Prostate gland (tissue), 2 donors: ENCODE results near the gene KRTAP10-10. TPM values are rescaled to one million over a fixed set of nuclear protein-coding genes. Genes with fewer than 3 reads are reported as not detected.

Experiments used
- DNase-seq: peaks from one replicate; pipeline ENCODE4 v3.0.0-alpha.2; 2019; ENCODE audit warnings: low spot score
- H3K27ac ChIP-seq, 2 donors: fragments of 200-600 bp; sonication (generic); 2 replicates each; pipeline ENCODE4 v1.5.1; 2017 to 2019
- H3K27me3 ChIP-seq: fragments of 200-600 bp; sonication (generic); replicated peaks from 2 replicates; pipeline ENCODE4 v1.5.1; 2019; ENCODE audit not compliant: insufficient read depth
- H3K36me3 ChIP-seq, 2 donors: fragments of 200-600 bp; sonication (generic); 1 replicate in 1 of 2; 2 replicates in 1 of 2; pipeline versions ENCODE4 v1.5.1 to v1.8.1; 2017 to 2019
- H3K4me1 ChIP-seq: fragments of 200-600 bp; sonication (generic); replicated peaks from 2 replicates; pipeline ENCODE4 v1.5.1; 2019
- H3K4me3 ChIP-seq, 2 donors: fragments of 200-600 bp; sonication (generic); 2 replicates each; pipeline ENCODE4 v1.5.1; 2017 to 2019
- H3K9me3 ChIP-seq: fragments of 200-600 bp; sonication (generic); 2 replicates; pipeline ENCODE4 v1.5.1; 2017
- POLR2A ChIP-seq: fragments of 450-650 bp; IDR thresholded peaks from one replicate; pipeline ENCODE4 v1.6.1; 2016; ENCODE audit warnings: antibody characterized with exemption, mild to moderate bottlenecking
- POLR2AphosphoS5 ChIP-seq: sonication (generic); formaldehyde crosslinking; IDR thresholded peaks from one replicate; pipeline ENCODE4 v1.6.1; 2017; ENCODE audit warnings: antibody characterized with exemption
- WGBS: methylation state at CpG from one replicate; pipeline ENCODE4 v1.1.5; 2018; 5-methylcytosine and 5-hydroxymethylcytosine counted together
- intact Hi-C: fragments of 100-400 bp; cut with DNase I; formaldehyde crosslinking; loops from one replicate; pipeline ENCODE4 v1.14.2; 2022
- total RNA-seq, 2 donors: library from RNA; depleted of rRNA; stranded (reverse); fragments of >200 nt; gene quantifications; one replicate each; pipeline ENCODE4 v1.1.0, GENCODE V29; 2016
- TF ChIP-seq, protein P1 (sequence below), 4 experiments: fragments of 200-600 bp in 2 of 4; fragments of 450-650 bp in 2 of 4; sonication (generic) in 2 of 4; IDR thresholded peaks; 1 replicate in 3 of 4; 2 replicates in 1 of 4; pipeline ENCODE4 v1.5.1; 2016 to 2019; ENCODE audit warnings: antibody characterized with exemption in 4 of 4, mild to moderate bottlenecking in 2 of 4, moderate library complexity in 2 of 4

The KRTAP10-10 gene
- total RNA-seq, 2 donors from 2014 or later = not detected

DNA sequence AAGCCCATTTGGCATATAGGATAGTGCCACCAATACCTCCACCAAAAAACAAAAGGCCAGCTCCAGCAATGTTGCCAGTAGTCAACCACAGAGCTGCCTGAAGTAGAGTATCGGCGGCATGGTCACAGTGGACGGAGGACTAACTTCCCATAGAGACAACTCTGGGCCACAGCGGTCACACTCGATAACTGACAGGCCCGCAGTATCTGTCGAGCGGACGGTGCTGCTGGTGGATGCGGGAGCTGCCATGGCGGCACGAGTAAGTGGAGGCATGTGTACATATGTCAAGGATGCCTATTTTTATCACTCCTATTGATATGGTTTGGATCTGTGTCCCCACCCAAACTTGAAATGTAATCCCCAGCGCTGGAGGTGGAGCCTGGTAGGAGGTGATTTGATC lies 40.7 kb downstream of the KRTAP10-10 start:
- Histone ChIP-seq H3K27ac (no peak overlapping the region), H3K9me3 (no peaks in the 10 kb centered on the region), H3K4me1 (no peaks in the 10 kb centered on the region), H3K27me3 (no peaks in the 10 kb centered on the region), H3K36me3 (no peaks in the 10 kb centered on the region), H3K4me3 (no peak overlapping the region)
- intact Hi-C loops = no loop called here
- no peak for DNase-seq
- 88% methylated on average over 13 of the region's 13 CpGs for WGBS
- TF ChIP-seq, protein P1, sequence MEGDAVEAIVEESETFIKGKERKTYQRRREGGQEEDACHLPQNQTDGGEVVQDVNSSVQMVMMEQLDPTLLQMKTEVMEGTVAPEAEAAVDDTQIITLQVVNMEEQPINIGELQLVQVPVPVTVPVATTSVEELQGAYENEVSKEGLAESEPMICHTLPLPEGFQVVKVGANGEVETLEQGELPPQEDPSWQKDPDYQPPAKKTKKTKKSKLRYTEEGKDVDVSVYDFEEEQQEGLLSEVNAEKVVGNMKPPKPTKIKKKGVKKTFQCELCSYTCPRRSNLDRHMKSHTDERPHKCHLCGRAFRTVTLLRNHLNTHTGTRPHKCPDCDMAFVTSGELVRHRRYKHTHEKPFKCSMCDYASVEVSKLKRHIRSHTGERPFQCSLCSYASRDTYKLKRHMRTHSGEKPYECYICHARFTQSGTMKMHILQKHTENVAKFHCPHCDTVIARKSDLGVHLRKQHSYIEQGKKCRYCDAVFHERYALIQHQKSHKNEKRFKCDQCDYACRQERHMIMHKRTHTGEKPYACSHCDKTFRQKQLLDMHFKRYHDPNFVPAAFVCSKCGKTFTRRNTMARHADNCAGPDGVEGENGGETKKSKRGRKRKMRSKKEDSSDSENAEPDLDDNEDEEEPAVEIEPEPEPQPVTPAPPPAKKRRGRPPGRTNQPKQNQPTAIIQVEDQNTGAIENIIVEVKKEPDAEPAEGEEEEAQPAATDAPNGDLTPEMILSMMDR (IDR thresholded peaks at IDR 0.05) = no peak
- TF ChIP-seq POLR2AphosphoS5 (no peak), POLR2A (no peak)

DNA sequence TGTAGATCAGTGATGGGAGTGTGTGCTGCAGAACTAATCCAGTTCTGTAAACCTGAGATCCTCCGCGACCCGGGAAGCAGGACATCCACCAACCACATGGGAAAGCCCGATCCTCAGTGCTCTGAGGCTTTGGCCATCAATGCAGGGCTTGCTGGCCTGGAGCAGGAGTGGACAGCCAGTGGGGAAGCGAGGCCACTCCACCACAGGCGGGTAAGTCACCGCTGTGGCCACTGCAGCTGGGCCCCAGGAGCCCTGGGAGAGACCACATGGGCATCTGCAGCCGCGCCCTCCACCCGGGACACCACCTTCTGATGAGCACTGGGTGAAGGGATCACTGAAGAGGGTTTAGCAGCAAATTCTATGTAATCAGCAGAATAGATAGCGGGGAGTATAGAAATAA lies 44.0 kb downstream of the KRTAP10-10 start:
- no peak for TF ChIP-seq POLR2AphosphoS5
- no peak for TF ChIP-seq POLR2A
- TF ChIP-seq, protein P1 (IDR thresholded peaks at IDR 0.05) = no peak
- 71% methylated on average over 11 of the region's 11 CpGs for WGBS
- intact Hi-C loops = no loop called here
- no peaks in the 10 kb centered on the region for H3K9me3 ChIP-seq
- no peaks in the 10 kb centered on the region for H3K4me1 ChIP-seq
- no peak overlapping the region for H3K4me3 ChIP-seq
- no peaks in the 10 kb centered on the region for H3K36me3 ChIP-seq
- H3K27me3 ChIP-seq = peaks cover 2% of the 10 kb centered on the region
- H3K27ac ChIP-seq = no peak overlapping the region
- no peak for DNase-seq

DNA sequence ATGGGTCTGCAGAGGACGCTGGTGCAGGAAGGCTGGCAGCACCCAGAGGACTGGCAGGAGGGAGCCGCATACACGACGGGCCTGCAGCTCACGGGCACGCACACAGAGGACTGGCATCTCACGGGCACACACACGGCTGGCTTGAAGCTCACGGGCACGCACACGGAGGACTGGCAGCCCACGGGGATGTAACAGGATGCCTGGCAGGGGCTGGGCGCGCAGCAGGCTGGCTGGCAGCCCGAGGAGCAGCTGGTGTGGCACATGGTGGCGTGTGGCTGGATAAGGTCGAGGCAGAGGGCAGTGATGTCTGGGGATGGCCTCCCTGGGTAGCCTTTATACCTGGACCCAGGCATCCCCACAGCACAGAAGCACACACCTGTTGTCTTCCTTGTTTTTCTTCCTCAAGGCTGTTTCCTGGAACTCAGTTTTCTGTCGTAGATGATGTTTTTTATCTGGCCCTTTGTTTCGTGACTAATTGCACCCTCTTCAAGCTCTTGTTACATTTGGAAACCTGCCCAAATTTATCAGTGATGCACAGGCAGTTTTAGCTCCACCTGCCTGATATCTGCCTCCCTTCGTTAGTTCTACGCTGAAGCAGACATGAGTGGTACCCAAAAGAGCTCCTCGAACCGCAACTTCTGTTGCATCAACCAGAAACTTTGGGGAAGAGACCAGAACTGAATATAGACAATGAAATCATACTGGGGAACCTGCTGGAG lies 44.9 kb downstream of the KRTAP10-10 start, which contains the start of gene KRTAP12-1:
Gene KRTAP12-1, minus strand, starts transcription at position 303 of the 719 bp plus-strand sequence. Its CDS starts 40 bp downstream, at position 263.
- peaks cover 5% of the 10 kb centered on the region for H3K27me3 ChIP-seq
- whole genome bisulfite sequencing = 66% methylated on average over 23 of the region's 23 CpGs
- H3K4me1 ChIP-seq = no peaks in the 10 kb centered on the region
- H3K27ac ChIP-seq = no peak within 1 kb of the TSS
- intact Hi-C loops = no loop called here
- no peak for DNase-seq
- no peaks in the 10 kb centered on the region for H3K9me3 ChIP-seq
- no peak within 1 kb of the TSS for H3K4me3 ChIP-seq
- TF ChIP-seq POLR2A (no peak), POLR2AphosphoS5 (no peak)
- TF ChIP-seq, protein P1 (IDR thresholded peaks at IDR 0.05) = no peak
- H3K36me3 ChIP-seq = no peaks in the 10 kb centered on the region

DNA sequence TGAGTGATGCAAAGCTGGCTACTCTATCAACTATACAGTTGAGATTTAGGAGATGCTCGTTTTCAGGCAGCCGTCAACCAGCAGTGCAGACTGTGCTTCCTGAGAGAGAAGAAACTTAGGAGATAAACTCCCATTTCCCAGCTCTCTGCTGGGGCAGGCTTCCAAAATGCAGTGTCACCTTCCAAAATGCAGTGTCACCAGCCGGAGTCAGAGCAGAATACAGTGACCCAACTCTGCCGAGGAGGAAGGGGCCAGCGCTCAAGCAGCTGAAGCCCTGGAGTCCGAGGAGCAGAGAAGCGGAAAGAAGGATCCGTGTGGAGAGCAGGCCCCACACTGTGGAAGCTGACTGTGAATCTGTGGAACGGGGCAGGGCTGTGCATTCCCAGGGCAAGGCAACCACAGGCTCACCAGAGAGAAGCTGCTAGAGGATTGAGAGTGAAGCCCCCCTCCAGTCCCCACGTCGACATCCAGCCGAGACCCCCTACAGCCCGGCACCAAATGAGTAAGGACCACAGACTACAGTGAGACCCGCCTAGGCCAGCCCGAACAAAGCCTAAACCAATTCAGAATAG lies 45.5 kb downstream of the KRTAP10-10 start:
- no peak overlapping the region for H3K4me3 ChIP-seq
- 81% methylated on average over 15 of the region's 15 CpGs for WGBS
- no peaks in the 10 kb centered on the region for H3K9me3 ChIP-seq
- intact Hi-C loops = no loop called here
- no peak overlapping the region for H3K27ac ChIP-seq
- H3K4me1 ChIP-seq = no peaks in the 10 kb centered on the region
- TF ChIP-seq POLR2AphosphoS5 (no peak), POLR2A (no peak)
- TF ChIP-seq, protein P1 (IDR thresholded peaks at IDR 0.05) = no peak
- H3K36me3 ChIP-seq = no peaks in the 10 kb centered on the region
- DNase-seq = no peak
- peaks cover 5% of the 10 kb centered on the region for H3K27me3 ChIP-seq

DNA sequence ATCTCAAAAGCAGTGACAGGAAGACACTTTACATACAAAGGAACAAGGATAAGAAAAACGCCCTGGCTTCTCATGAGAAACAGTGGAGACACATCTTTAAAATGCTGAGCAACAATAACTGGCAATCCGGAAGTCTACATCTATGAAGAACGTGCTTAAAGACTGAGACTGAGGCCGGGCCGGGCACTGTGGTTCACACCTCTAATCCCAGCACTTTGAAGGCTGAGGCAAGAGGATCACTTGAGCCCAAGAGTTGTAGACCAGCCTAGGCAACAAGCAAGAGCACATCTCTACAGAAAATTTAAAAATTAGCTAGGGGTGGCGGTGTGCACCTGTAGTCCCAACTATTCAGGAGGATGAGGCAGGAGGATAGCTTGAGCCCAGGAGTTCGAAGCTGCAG lies 46.9 kb downstream of the KRTAP10-10 start:
- H3K4me1 ChIP-seq = no peaks in the 10 kb centered on the region
- H3K4me3 ChIP-seq = no peak overlapping the region
- no peak for DNase-seq
- no peaks in the 10 kb centered on the region for H3K9me3 ChIP-seq
- no peaks in the 10 kb centered on the region for H3K36me3 ChIP-seq
- 67% methylated on average over 7 of the region's 7 CpGs for WGBS
- intact Hi-C loops = no loop called here
- peaks cover 5% of the 10 kb centered on the region for H3K27me3 ChIP-seq
- TF ChIP-seq POLR2AphosphoS5 (no peak), POLR2A (no peak)
- TF ChIP-seq, protein P1 (IDR thresholded peaks at IDR 0.05) = no peak
- no peak overlapping the region for H3K27ac ChIP-seq
